Measurements from ENCODE around the gene PPP2R2B. TPM values are rescaled to one million over a fixed set of nuclear protein-coding genes. Genes with fewer than 3 reads are reported as not detected.

The PPP2R2B gene
- total RNA-seq, 3 donors from 2014 or later (not counting 1 experiment from before 2014, with no cell fraction given): 44.9 to 68.3 (median 63.7) TPM

- 75% methylated on average over 3 of the region's 3 CpGs for WGBS (ENCODE audit: insufficient coverage)
- no peaks in the 10 kb centered on the region for H3K27me3 ChIP-seq (ENCODE audit: control insufficient read depth, insufficient read depth, low read length)
- ATAC-seq: no peak
- peaks cover 8% of the 10 kb centered on the region for H3K36me3 Mint-ChIP-seq
- H3K27ac ChIP-seq (ENCODE audit: low read length): no peak overlapping the region
- H3K4me3 ChIP-seq (ENCODE audit: low read length): no peak overlapping the region
- TF ChIP-seq CTCF (IDR thresholded peaks at IDR 0.05): no peak
- H3K4me3 Mint-ChIP-seq: no peak overlapping the region
- peak overlapping the region in 1 of 2 donors; percentile 53 for H3K27ac Mint-ChIP-seq
- peaks cover 0 to 3% of the 10 kb centered on the region in 2 donors for H3K9me3 Mint-ChIP-seq
- peaks cover 36 to 56% of the 10 kb centered on the region in 2 donors for H3K4me1 Mint-ChIP-seq
- intact Hi-C loops (cut with micrococcal nuclease): no loop called here
- no peaks in the 10 kb centered on the region for H3K4me1 ChIP-seq (ENCODE audit: control insufficient read depth, insufficient read depth, low read length)
- H3K9me3 ChIP-seq (ENCODE audit: control insufficient read depth, insufficient read depth, low read length): no peaks in the 10 kb centered on the region
- no peak for DNase-seq
- no peaks in the 10 kb centered on the region for H3K36me3 ChIP-seq (ENCODE audit: control insufficient read depth, insufficient read depth, low read length)
- no peaks in the 10 kb centered on the region for H3K27me3 Mint-ChIP-seq (ENCODE audit: low read depth in 2 of 2)
Measured at GRCh38 chr5:146836226-146836842, 42.2 kb downstream of the PPP2R2B start.

GRCh38 chr5:146832985-146833732, 45.4 kb downstream of the PPP2R2B start:
- no peaks in the 10 kb centered on the region for H3K9me3 Mint-ChIP-seq
- no peaks in the 10 kb centered on the region for H3K36me3 ChIP-seq (ENCODE audit: control insufficient read depth, insufficient read depth, low read length)
- ATAC-seq (peak in 1 of 3 donors; percentile 58), DNase-seq (no peak)
- WGBS (ENCODE audit: insufficient coverage): 73% methylated on average over 3 of the region's 3 CpGs
- no peak overlapping the region for H3K4me3 Mint-ChIP-seq
- no peaks in the 10 kb centered on the region for H3K36me3 Mint-ChIP-seq
- H3K27ac ChIP-seq (ENCODE audit: low read length): no peak overlapping the region
- no peak overlapping the region for H3K4me3 ChIP-seq (ENCODE audit: low read length)
- intact Hi-C loops (cut with micrococcal nuclease): no loop called here
- H3K9me3 ChIP-seq (ENCODE audit: control insufficient read depth, insufficient read depth, low read length): no peaks in the 10 kb centered on the region
- no peaks in the 10 kb centered on the region for H3K27me3 Mint-ChIP-seq (ENCODE audit: low read depth in 2 of 2)
- H3K4me1 Mint-ChIP-seq: peaks cover 31 to 59% of the 10 kb centered on the region in 2 donors
- no peaks in the 10 kb centered on the region for H3K4me1 ChIP-seq (ENCODE audit: control insufficient read depth, insufficient read depth, low read length)
- TF ChIP-seq CTCF (IDR thresholded peaks at IDR 0.05): no peak
- no peaks in the 10 kb centered on the region for H3K27me3 ChIP-seq (ENCODE audit: control insufficient read depth, insufficient read depth, low read length)
- no peak overlapping the region for H3K27ac Mint-ChIP-seq

DNA sequence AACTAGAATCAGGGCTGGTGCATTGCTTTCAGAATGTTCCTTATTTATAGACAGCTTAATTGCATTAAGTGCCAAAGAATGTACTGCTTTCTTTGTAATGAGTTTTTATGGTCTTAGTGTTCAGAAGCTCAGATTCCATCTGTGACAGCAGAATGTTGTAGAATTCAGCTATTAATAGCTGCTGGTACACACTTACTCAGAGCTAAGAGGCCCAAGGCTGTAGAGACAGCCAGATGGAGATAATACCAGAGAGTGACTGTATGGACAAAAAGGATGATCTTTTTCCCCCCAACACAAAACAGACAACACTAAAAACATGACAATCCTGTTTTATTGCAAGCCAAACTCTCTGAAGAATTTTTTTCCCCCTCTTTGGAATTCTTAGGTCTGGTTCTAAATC, 50.2 kb downstream of the PPP2R2B start:
- H3K4me1 Mint-ChIP-seq: peaks cover 26 to 35% of the 10 kb centered on the region in 2 donors
- no peaks in the 10 kb centered on the region for H3K27me3 Mint-ChIP-seq (ENCODE audit: low read depth in 2 of 2)
- no peak for TF ChIP-seq CTCF (IDR thresholded peaks at IDR 0.05)
- DNase-seq (no peak), ATAC-seq (no peak)
- H3K27me3 ChIP-seq (ENCODE audit: control insufficient read depth, insufficient read depth, low read length): no peaks in the 10 kb centered on the region
- no peaks in the 10 kb centered on the region for H3K9me3 ChIP-seq (ENCODE audit: control insufficient read depth, insufficient read depth, low read length)
- no peaks in the 10 kb centered on the region for H3K36me3 ChIP-seq (ENCODE audit: control insufficient read depth, insufficient read depth, low read length)
- H3K4me3 ChIP-seq (ENCODE audit: low read length): no peak overlapping the region
- no peaks in the 10 kb centered on the region for H3K9me3 Mint-ChIP-seq
- no peak overlapping the region for H3K27ac ChIP-seq (ENCODE audit: low read length)
- intact Hi-C loops (cut with micrococcal nuclease): no loop called here
- H3K4me1 ChIP-seq (ENCODE audit: control insufficient read depth, insufficient read depth, low read length): no peaks in the 10 kb centered on the region
- no peak overlapping the region for H3K4me3 Mint-ChIP-seq
- no peaks in the 10 kb centered on the region for H3K36me3 Mint-ChIP-seq
- H3K27ac Mint-ChIP-seq: no peak overlapping the region

Data from natural killer cell (primary cell).